ENCODE data around the gene INSR. TPM values are rescaled to one million over a fixed set of nuclear protein-coding genes. Genes with fewer than 3 reads are reported as not detected.

The INSR gene
- total and polyA plus RNA-seq, 12 donors: 20.2 to 157 (median 99.0) TPM

DNA sequence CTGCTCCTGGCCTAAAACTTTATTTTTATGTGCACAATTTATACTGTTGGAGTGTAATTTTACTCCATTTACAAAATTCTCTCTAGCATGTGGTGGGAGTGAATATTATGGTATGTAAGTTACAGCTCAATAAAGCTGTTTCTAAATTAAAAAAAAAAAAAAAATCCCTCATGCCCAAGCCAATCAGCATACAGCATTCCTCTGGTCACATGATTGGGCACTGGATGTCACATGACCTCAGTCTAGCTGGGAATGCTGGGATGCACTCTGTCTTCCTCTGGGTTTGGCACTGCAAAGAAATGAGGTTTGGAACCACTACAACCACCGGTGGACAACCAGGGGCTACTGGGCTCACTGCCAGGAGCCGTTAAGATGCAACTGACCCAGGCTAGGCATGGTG lies 157.1 kb downstream of the INSR start:
- peaks cover 0 to 5% (median 0%) of the 10 kb centered on the region in 11 donors for H3K9me3 ChIP-seq
- intact Hi-C loops (cut with DNase I): no loop called here
- ATAC-seq: no peak
- no peak for DNase-seq
- H3K27ac ChIP-seq: no peak overlapping the region
- H3K4me3 ChIP-seq: no peak overlapping the region
- TF ChIP-seq CTCF (IDR thresholded peaks at IDR 0.05): no peak
- no peaks in the 10 kb centered on the region for H3K27me3 ChIP-seq
- WGBS, 2 donors: 32 to 61% methylated on average over 2 of the region's 2 CpGs
- H3K4me1 ChIP-seq: peaks cover 0 to 17% (median 4%) of the 10 kb centered on the region in 9 donors
- peaks cover 0 to 84% (median 41%) of the 10 kb centered on the region in 9 donors for H3K36me3 ChIP-seq

DNA sequence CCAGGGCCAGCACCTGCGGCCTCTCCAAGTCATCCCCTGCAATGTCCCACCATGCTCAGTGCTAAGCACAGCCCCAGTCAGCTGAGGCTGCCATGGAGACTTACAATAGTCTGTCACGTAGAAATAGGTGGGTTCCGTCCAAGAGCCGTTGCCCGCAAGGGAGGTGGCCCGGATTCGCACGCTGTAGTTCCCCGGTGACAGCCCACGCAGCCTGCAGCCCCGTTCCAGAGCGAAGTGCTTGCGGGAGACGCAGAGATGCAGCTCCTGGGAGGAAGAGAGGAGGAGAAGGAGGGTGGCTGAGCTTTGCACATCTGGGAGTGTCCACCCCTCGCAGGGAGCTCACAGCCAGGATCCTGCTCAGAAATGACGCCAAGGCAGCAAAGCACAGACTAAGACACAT lies 162.2 kb downstream of the INSR start:
- no peak for TF ChIP-seq CTCF (IDR thresholded peaks at IDR 0.05)
- intact Hi-C loops (cut with DNase I): no loop called here
- no peak overlapping the region for H3K27ac ChIP-seq
- H3K27me3 ChIP-seq: no peaks in the 10 kb centered on the region
- H3K36me3 ChIP-seq: peaks cover 0 to 89% (median 53%) of the 10 kb centered on the region in 9 donors
- H3K9me3 ChIP-seq: peaks cover 0 to under 1% (median 0%) of the 10 kb centered on the region in 11 donors
- H3K4me1 ChIP-seq: peaks cover 0 to 17% (median 4%) of the 10 kb centered on the region in 9 donors
- no peak for ATAC-seq
- no peak for DNase-seq
- WGBS, 2 donors: 97% methylated on average over 16 of the region's 16 CpGs
- H3K4me3 ChIP-seq: no peak overlapping the region

DNA sequence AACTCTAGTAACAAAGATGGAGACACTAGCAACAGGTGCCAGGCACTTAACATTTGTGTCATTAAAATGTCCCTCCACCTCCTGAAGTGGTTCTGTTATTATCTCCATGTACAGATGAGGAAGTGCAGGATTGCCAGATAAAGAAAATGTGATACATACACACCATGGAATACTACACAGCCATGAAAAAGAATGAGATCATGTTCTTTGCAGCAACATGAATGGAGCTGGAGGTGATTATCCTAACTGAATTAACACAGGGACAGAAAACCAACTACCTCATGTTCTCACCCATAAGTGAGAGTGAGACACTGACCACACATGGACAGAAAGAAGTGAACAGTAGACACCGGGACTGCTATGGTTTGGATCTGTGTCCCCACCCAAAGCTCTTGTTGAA lies 164.2 kb downstream of the INSR start:
- intact Hi-C loops (cut with DNase I): no loop called here
- H3K4me3 ChIP-seq: no peak overlapping the region
- no peak overlapping the region for H3K27ac ChIP-seq
- H3K36me3 ChIP-seq: peaks cover 6 to 92% (median 68%) of the 10 kb centered on the region in 9 donors
- H3K27me3 ChIP-seq: no peaks in the 10 kb centered on the region
- DNase-seq (no peak), ATAC-seq (no peak)
- 94 to 100% methylated on average over 1 of the region's 1 CpG for WGBS, 2 donors
- peaks cover 0 to 19% (median 11%) of the 10 kb centered on the region in 11 donors for H3K9me3 ChIP-seq
- TF ChIP-seq CTCF (IDR thresholded peaks at IDR 0.05): no peak
- H3K4me1 ChIP-seq: peaks cover 0 to 11% (median 2%) of the 10 kb centered on the region in 9 donors

DNA sequence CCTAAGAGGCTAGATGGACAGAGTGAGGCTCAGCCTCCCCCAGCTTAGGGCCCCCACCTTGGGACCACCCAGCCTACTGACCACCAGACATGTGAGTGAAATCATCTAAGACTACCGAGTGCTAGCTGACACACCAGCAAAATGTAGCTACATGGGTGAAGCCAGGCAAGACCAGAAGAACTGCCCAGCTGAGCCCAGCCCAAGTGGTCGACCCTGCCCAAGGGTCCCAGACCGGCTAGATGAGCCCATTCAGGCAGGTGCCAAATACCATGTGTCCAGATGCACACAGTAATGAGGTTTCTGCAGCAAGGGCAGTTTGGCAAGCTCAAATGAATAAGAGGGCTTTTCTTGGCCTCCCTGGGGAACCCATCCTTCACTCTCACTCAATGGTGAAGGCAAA lies 168.1 kb downstream of the INSR start:
- Histone ChIP-seq H3K9me3 (peaks cover 0 to 19% (median 11%) of the 10 kb centered on the region in 11 donors), H3K27ac (no peak overlapping the region), H3K36me3 (peaks cover 6 to 96% (median 87%) of the 10 kb centered on the region in 9 donors), H3K27me3 (no peaks in the 10 kb centered on the region), H3K4me3 (no peak overlapping the region), H3K4me1 (no peaks in the 10 kb centered on the region)
- intact Hi-C loops (cut with DNase I): no loop called here
- no peak for ATAC-seq
- 95 to 98% methylated on average over 3 of the region's 3 CpGs for WGBS, 2 donors
- TF ChIP-seq CTCF (IDR thresholded peaks at IDR 0.05): no peak
- no peak for DNase-seq

Data from heart right ventricle (tissue), 16 donors.